ENCODE data around the gene IFITM5. TPM values are rescaled to one million over a fixed set of nuclear protein-coding genes. Genes with fewer than 3 reads are reported as not detected.

Gene IFITM5
- total and polyA plus RNA-seq, 9 of the 15 experiments (the other 6 are each of a cell fraction or from before 2014, with no cell fraction given), result 0.19 TPM; not detected in 8

DNA sequence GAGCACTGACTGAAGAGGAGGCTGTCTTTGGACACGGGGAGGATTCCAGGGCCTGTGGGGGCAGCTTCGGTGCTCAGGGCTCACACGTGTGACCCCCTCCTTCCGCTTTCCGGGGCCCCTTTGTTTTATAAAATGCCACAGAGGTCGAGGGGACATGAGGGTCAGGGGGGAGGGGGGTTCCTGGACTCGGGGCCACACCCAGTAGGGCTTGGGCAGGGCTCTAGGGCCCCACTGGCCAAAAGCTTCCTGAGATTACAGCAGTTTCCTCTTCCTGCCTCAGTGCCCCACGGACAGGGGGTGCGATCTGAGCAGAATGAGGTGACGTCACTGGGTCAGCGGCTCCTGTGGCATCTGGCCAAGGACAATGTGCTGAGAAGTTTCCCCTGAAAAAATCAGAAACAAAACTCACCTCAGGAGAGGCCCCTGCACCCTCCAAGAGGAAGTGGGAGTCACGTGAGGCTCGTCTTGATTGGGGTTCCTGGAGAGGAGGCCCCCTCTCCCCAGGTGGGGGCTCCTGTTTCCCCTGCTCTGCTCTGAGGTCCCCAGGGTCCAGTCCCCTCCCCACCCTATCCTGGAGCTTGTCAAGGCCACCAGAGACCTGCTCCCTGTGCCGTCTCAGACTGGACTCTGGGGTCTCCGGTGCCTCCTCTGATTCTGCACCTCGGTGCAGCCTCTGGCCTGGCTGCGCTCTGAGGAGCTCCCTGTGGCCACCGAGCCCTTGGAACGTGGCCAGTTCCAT, 27.7 kb upstream of the IFITM5 start (continued):
- TF ChIP-seq, protein P1, sequence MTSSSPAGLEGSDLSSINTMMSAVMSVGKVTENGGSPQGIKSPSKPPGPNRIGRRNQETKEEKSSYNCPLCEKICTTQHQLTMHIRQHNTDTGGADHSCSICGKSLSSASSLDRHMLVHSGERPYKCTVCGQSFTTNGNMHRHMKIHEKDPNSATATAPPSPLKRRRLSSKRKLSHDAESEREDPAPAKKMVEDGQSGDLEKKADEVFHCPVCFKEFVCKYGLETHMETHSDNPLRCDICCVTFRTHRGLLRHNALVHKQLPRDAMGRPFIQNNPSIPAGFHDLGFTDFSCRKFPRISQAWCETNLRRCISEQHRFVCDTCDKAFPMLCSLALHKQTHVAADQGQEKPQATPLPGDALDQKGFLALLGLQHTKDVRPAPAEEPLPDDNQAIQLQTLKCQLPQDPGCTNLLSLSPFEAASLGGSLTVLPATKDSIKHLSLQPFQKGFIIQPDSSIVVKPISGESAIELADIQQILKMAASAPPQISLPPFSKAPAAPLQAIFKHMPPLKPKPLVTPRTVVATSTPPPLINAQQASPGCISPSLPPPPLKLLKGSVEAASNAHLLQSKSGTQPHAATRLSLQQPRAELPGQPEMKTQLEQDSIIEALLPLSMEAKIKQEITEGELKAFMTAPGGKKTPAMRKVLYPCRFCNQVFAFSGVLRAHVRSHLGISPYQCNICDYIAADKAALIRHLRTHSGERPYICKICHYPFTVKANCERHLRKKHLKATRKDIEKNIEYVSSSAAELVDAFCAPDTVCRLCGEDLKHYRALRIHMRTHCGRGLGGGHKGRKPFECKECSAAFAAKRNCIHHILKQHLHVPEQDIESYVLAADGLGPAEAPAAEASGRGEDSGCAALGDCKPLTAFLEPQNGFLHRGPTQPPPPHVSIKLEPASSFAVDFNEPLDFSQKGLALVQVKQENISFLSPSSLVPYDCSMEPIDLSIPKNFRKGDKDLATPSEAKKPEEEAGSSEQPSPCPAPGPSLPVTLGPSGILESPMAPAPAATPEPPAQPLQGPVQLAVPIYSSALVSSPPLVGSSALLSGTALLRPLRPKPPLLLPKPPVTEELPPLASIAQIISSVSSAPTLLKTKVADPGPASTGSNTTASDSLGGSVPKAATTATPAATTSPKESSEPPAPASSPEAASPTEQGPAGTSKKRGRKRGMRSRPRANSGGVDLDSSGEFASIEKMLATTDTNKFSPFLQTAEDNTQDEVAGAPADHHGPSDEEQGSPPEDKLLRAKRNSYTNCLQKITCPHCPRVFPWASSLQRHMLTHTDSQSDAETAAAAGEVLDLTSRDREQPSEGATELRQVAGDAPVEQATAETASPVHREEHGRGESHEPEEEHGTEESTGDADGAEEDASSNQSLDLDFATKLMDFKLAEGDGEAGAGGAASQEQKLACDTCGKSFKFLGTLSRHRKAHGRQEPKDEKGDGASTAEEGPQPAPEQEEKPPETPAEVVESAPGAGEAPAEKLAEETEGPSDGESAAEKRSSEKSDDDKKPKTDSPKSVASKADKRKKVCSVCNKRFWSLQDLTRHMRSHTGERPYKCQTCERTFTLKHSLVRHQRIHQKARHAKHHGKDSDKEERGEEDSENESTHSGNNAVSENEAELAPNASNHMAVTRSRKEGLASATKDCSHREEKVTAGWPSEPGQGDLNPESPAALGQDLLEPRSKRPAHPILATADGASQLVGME (CRISPR knock-in tag; IDR thresholded peaks at IDR 0.05), result peak; percentile 51; the same call in 1 of the 2 replicates
- TF ChIP-seq KDM2B (CRISPR knock-in tag; IDR thresholded peaks at IDR 0.05), result no peak
- no peak for TF ChIP-seq ZNF184 (CRISPR knock-in tag; IDR thresholded peaks at IDR 0.05)
- peak in 1 of 2 experiments; percentile 34; a peak in 1 of 4 replicates for TF ChIP-seq HDAC1 (IDR thresholded peaks at IDR 0.05)
- TF ChIP-seq FUS (optimal IDR thresholded peaks at IDR 0.05; ENCODE audit: low read depth, low read length), result no peak
- TF ChIP-seq, protein P2, sequence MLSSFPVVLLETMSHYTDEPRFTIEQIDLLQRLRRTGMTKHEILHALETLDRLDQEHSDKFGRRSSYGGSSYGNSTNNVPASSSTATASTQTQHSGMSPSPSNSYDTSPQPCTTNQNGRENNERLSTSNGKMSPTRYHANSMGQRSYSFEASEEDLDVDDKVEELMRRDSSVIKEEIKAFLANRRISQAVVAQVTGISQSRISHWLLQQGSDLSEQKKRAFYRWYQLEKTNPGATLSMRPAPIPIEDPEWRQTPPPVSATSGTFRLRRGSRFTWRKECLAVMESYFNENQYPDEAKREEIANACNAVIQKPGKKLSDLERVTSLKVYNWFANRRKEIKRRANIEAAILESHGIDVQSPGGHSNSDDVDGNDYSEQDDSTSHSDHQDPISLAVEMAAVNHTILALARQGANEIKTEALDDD (IDR thresholded peaks at IDR 0.05), result 0 out of 2 replicates have a peak, but pooled peaks have one; percentile 18
- no peak for TF ChIP-seq BCOR (IDR thresholded peaks at IDR 0.05)
- TF ChIP-seq RCOR1 (IDR thresholded peaks at IDR 0.05; ENCODE audit: borderline replicate concordance in 1 of 2, low read depth in 2 of 2, low read length in 2 of 2), result peak; percentile 22 to 34; a peak in 1 of 4 replicates
- TF ChIP-seq ZNF76 (CRISPR knock-in tag; IDR thresholded peaks at IDR 0.05; ENCODE audit: borderline replicate concordance), result 0 out of 2 replicates have a peak, but pooled peaks have one; percentile 17
- TF ChIP-seq RNF2 (IDR thresholded peaks at IDR 0.05), result peak; percentile 31; the same call in 1 of the 2 replicates
- 0 out of 2 replicates have a peak, but pooled peaks have one; percentile 10 for TF ChIP-seq KHSRP (IDR thresholded peaks at IDR 0.05)
- peak; percentile 36; the same call in 1 of the 2 replicates for TF ChIP-seq BRD4 (IDR thresholded peaks at IDR 0.05)

Measured in K562 (cell line).